Measurements from ENCODE around the gene WDFY2.
"Not testable (repeated sequence)": the region's sequence is repeated elsewhere in the genome, so short reads cannot be mapped to it uniquely, and the experiment has no call there.

Gene WDFY2

DNA sequence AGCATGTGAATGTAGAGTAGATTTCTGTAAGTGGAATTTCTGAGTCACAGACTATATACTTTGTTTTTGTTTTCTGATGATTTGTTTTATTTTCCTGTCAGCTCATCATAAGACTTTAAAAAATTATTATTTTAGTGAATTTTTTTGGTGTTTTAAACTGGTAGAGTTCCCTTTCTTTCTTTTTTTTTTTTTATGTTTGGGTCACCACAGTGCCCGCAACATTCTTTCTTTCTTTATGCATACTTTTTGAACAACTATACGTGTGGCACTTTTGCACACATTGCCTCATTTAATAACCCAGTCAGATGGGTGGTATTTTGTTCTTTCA lies 46.0 kb downstream of the WDFY2 start:
- no peak for DNase-seq

DNA sequence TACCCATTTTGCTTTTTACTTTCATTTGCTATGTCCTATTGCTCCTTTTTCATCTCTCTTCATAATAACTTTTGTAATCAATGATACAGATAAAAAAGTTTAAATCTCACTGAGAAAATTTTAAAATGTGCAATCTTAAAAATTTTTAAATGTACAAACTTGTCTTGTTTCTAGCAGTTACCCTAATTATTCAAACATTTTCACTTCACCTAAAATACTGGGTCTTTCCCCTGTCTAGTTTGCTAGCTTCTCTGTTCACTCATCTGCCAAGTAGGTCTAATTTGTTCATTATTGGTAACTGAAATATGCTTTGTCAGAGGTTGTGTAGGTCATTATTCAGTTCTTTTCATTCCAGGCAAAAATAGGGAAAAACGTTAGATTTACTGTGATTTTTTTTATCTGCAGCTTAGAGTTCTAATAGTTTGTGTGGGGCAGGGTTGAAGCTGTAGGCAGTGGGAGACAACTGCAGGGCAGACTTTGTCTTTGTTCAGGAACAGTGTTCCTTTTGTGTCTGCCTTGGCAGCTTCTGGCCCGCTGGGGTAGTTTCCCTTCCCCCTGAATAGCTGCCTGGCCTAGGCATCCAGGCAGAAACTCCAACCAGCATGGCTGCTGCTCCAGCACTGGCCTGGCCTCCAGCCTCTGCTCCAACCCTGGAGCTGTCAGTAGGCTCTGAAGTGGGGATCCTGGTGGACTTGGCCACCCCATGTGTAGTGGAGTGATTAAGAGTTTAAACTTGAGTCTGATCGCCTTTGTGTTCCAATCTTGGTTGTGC lies 48.5 kb downstream of the WDFY2 start:
- peak in 46 of 51 donors; percentile 17 to 93 (median 74) for DNase-seq

DNA sequence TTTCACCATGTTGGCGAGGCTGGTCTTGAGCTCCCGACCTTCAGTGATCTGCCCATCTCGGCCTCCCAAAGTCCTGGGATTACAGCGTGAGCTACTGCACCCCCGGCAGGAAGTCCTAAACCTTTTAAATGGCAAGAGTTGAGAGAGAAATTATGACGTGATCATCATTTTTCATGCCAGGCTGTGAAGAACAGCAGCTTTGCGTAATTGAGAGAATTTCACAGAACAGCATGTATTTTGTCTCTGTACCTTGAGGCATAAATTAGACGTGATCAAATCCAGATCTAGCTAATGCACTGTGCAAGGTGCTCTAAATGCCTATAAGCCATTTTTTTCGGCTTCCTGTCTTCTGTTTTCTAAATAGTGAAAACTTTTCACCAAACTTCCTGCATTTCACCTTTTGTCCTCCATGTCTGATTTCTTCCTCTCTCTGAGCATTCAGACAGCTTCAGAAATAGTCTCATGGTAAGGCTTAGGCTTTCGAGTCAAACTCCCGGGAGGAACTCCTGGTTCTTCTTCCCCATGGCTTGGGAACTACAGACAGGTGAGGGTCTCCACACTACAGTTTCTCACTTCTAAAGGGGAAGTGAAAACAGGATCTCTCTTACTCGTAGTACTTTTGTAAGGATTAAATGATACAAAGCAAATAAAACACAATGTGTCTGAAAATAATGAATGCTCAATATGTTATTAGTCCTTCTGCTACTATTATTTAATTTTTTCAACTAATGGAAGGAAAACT lies 51.0 kb downstream of the WDFY2 start:
- DNase-seq, result no peak

DNA sequence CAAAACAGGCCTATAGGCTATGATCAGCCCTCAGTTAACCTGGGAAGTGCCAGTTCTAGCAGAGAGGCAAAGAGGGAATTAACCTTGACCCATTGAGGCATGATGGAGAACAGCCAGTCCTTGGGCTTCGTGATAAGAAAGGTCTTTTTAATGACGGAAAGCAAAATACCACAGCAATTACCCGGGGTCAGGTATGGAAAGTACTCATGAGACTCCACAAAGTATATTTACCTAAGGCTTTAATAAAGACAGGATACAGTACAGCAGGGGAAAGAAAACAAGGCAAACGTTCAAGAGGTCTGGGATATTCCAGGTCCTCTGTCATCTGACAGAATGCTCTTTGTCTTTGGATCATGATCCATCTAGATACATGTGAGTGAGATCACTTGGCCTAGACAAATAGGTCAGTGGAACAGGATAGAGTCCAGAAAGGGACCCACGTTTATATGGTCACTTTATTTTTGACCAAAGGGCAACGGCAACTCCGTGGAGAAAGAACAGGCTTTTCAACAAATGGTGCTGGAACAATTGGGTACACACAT lies 52.2 kb downstream of the WDFY2 start:
- no peak for DNase-seq

DNA sequence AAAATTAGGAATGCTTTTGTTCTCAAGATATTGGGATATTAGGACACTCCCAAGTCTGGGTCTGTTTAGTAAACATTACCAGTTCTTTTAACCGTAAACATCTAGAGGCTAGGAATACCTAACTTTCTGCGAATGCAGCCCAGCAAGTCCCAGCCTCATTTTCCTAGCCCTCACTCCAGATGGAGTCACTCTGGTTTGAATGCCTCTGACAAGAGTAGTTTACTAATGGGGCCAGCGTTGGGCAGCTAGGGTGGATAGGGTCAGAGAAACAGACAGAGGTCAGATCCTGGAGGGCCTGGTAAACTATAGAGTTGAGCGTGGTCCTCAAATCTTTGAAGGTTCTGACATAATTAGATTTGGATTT lies 53.6 kb downstream of the WDFY2 start:
- DNase-seq, result no peak

DNA sequence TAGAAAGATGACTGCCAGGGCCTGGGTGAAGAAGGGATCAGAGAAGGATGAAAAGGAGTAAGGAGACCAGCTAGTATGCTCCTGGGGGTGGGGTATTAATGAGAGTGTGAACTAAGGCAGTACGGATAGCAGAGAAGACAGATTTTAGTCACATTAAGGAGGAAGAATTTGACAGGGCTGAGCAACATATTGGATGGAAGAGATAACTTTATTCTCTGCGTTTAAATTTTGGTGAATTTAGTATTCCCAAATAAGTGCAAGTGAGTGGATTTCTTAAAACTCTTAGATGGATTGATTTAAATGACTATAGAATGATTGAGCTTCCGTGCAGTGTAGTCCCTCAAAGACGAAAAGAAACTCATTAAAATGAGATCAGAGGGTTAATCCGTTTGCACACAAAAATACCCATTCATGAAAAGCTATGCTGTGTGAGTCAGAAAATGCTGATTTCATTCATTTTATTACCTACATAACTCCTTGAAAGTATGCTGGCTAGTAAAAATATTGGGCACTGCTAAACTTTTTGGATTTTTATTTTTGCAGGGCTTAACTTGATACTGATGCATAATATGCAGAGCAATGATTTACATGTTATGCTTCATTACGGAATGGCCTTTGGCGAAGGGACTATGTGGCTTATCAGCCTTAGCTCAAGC lies 54.1 kb downstream of the WDFY2 start:
- DNase-seq, result no peak

DNA sequence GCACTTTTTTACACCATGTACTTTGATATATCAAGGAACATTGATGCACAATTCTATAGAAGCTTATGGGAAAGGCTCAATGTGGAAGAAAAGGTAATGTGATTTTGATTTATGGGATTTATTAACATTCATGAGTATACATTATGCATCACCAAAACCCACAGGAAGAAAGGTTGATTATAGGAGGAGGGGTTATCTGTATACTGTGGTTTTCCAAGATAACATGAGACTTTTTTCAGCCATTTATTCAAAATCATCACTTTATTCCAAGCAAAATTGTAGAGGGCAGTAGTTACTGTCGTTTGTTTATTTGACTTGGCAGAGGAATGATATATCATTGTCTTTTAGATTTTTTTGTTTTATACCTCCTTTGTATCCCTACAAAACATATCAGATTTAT lies 54.9 kb downstream of the WDFY2 start:
- DNase-seq, result no peak

DNA sequence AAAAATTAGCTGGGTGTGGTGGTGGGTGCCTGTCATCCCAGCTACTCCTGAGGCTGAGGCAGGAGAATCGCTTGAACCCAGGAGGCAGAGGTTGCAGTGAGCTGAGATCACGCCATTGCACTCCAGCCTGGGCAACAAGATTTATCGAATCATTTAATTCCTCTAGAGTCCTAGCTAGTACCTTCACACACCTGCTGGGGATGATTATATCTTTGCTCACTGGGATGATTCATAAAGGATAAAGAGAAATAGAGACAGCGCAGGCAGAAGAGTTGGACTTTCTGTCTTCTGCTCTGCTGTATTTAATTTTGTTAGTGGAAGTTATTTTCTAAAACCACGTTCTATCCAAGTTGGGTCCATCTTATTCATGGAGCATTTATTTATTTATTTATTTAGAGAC lies 56.4 kb downstream of the WDFY2 start:
- not testable (repeated sequence) for DNase-seq

DNA sequence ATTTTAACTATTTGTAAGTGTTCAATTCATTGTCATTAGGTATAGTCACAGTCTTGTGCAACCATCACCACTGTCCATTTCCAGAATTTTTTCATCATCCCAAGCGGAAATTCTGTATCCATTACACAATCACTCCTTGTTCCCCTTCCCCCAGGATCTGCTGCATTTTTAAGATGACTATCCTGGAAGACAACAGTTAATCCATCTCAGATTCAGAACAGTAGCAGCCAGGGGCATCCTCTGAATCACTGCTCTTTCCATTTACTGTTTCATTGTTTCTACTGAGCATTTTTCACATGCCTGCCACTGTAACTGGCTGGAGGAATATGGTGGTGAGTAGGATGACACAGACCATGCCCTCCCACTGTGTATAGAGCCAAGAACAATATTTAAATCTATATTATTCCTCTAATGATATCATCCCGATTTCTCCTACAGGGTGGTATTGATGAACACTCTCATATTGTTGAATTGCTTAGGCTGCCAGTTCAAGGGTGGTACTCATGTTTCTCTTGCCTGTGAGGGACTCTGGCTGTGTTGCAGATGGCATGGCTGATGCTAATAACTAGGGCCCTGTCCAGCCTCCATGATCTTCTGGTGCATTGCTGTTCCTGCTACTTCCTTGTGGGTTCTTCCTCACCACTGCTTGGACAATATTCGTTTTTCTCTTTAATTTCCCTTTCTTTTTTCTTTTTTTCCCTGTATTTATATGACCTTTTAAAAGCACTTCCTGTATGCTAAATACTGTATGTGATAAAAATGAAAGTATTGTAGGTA lies 59.0 kb downstream of the WDFY2 start:
- no peak for DNase-seq

DNA sequence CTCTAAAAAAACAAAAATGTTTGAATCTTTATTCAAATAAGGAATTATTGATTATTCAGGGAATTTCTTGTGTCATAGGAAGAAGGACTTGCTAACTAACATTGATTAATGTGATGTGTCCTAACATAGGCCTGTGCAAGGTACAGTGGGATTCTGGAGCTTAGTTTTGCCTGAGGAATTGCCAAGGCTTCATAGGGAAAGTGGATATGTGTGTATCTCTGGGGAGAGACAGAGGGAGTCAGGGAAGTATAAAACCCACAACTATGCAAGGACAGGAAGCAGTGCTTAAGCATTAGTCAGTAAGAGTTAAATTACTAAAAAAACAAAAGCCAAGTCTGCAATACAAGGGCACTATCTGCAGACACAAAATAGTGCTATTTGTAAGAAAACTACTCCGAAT lies 59.6 kb downstream of the WDFY2 start:
- DNase-seq, result no peak

DNA sequence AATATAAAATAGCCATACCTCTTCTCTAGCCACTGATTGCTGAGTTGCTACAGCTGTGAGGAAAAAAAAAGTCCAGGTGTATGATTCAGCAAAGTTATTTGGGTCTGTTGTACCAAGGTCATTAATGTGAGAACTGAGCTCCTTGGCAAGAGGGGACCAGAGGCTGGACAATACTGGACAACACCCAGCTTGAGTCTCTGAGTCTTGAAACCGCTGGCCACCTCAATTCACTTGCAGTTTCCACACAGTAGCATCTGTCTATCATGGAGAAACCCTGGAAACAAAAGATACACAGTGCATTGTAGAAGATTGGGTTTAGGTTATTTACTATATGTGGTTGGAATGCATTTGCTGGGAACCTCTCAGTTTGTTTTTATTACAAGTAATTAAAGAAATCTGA lies 60.4 kb downstream of the WDFY2 start:
- DNase-seq, result peak in 1 of 51 donors; percentile 1

DNA sequence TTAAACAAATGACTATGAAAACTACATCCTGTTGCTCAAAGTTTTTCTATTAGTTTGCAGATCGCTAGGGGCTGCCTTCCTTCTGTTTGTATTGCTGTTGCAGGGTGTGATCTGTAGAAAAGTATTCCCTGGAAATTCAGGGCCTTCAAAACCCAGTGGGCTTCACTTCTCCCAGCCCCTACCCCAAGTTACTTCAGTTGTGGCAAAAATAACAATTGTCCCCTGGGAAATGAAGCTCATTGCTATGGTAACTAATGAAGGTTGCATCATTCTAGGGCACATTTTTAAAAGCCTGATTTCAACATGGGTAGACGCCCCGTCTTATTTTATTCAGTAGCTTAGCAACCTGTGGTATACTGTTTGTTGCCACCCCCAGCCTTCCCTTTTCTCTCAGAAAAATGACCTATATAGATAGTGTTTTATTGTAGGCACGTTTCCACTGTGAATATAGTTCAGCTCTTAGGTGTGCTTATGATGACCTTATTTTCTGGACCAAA lies 60.9 kb downstream of the WDFY2 start:
- peak in 2 of 51 donors; percentile 9 to 57 for DNase-seq

DNA sequence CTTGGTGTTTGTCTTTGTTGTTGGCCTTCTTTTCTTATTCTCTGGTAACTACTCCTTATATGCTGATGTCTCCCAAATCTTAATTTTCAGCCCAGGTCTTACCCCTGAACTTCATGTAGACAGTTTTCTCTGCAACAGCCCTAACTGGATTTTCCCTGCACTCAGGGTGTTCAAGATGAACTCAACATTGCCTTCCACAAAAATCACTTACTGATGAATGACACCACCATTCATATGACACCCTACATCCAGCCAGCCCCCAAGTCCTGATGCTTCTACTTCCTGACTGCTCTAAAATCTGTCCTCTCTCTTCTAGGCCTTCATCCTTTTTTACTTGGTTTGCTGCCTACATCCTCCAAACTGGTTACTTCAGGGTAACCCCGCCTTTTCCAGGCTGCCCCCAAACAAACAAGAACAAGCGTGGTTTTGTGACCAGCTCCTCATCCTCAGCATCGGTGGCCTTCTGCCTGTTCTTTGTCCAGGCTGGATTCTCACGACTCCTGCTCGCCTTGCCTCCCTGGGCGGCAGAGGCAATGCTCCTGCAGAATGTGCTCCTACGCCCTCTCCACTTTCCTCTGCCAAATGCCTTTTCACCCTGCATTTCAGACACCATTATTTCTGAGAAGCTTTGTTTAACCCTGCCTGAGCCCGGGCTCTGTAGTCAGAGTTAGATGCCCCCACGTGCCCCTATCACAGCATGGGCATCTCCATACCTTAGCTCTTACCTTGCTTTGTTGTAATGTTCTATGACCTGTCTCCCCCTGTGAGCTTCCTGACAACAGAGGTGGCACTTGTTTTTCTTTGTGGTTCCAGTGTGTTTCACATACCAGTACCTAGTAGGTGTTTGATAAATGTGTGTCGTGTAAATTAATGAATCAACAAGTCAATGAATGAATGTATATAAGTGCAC lies 61.8 kb downstream of the WDFY2 start:
- peak in 4 of 51 donors; percentile 18 to 57 (median 33) for DNase-seq

DNA sequence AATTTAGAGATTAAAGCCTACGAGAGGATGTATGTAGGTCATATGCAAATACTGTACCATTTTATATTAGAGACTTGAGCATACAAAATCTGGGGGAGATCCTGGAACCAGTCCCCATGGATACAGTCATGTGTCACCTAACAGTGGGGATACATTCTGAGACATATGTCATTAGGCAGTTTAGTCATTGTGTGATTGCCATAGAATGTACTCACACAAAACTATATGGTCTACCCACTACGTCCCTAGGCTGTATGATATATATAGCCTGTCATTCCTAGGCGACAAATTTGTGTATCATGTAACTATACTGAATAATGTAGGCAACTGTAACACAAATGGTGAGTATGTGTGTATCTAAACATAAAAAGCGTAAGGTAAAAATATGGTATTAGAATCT lies 62.8 kb downstream of the WDFY2 start:
- DNase-seq, result no peak

DNA sequence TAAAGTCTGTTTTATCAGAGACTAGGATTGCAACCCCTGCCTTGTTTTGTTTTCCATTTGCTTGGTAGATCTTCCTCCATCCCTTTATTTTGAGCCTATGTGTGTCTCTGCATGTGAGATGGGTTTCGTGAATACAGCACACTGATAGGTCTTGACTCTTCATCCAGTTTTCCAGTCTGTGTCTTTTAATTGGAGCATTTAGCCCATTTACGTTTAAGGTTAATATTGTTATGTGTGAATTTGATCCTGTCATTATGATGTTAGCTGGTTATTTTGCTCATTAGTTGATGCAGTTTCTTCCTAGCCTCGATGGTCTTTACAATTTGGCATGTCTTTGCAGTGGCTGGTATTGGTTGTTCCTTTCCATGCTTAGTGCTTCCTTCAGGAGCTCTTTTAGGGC lies 67.9 kb downstream of the WDFY2 start:
- not testable (repeated sequence) for DNase-seq

DNA sequence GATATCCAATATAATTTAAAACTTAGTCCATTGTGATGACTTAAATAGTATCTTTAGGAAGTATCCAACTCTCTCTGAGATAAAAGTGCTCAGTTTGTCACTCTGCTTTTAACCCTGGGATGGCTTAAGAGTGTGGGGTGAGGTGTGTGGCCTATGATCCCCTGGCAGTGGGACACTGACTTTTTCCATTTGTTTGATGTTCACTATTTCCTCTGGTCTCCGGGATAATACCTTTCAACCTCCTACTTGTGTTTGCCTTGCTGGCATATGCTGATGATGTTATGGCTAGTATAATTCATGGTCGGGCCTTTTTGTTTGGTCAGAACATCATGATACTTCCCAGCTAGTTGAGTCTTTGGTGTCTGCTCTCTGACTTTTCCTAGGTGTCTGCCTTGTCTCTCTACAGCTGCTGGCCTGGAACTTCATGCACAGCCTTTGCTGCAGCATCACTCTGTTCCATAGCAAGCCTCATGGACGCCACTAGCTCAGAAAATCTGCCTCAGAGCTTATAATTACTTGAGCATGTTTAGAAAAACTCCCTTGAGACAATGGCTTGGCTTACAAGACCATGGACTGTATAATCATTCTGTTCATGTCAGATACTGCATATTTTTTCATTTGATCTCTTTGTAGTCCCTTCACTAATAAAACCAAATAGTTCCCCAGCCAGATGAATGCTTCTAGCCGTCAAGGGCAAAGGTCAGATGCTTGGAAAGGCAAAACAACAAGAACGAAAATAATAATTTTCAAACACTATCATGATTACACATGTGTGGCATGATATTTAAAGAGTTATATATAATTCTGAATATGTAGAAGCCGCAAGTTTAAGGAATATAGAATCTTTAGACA lies 75.2 kb downstream of the WDFY2 start:
- no peak for DNase-seq

DNA sequence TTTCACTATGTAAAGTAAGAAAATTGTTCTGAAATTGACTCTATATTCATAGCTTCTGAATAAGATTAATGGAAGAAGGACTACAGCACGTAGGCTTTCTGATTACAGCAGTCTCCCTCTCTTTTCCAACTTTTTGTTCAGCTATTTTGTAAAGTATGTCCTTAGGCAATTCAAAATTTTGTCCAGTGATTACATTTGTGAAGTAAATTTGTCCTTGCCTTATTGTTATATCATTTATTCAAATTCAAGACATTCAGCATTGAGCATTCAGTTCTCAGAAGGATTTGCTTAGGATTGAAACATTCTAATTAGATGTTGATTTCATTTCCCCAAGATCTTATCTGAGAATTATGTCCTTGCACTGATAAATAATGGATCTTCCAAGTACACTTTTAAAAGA lies 76.6 kb downstream of the WDFY2 start:
- no peak for DNase-seq

DNA sequence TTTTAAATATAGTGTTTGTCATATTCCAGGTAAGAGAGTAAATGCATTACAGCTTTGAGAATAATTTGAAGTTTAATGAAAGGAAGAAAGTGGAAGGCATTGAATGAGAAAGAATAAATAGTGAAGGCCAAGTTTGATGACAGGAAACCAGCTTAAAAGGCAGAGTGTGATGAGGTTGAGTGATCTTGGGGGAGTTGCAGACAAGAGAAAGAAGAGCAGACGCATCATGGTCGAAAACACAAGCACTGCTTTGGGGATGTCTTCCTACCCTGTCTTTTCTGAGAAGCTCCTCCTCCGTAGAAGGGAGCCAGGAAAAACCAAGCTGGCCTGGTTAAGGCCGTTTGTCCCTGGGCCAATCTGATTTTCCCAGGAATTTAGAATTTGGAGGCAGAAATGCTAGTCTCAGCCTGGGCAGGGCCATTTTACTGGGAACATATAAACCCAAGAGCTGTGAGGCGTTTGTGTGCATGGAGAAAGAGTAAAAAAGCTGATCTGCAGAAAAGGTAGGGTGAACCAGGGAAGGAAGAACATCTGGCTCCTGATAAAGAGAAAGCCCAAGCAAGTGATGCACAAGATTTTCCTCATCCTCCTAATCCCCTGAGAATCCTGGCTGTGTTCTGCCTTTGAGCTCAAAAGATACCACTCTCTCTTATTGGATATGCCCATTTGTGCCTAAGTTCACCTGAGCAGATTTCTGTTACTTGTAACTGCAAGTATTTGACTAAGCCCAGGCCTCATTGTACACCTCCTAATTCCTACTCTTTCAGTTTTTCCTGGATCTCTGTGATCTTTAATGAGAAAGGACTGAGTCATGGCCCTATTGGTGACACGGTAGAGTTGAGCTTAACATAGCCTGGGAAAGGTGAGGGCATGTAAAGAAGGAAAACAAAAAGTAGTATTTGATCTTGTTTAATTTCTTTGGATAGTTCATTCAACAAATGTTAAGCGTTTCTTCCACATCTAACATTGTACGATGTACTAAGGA lies 80.0 kb downstream of the WDFY2 start:
- no peak for DNase-seq

All from hypothalamus (tissue), 51 donors.